GM12801 (cell line): ENCODE measurements around the gene FHL3.

Experiments used
- CTCF ChIP-seq: IDR thresholded peaks from one replicate; pipeline ENCODE4 v1.5.1; 2011; ENCODE audit warnings: control low read depth; ENCODE audit not compliant: insufficient read length; ENCODE audit errors: extremely low read depth

Gene FHL3

GRCh38 chr1:38029081-38029681 lies 23.9 kb upstream of the FHL3 start:
- TF ChIP-seq CTCF: no peak

GRCh38 chr1:38028671-38029070 lies 23.4 kb upstream of the FHL3 start:
- no peak for TF ChIP-seq CTCF

- TF ChIP-seq CTCF: no peak
Measured at GRCh38 chr1:38028105-38028591, 22.8 kb upstream of the FHL3 start.

- TF ChIP-seq CTCF: no peak
Measured at GRCh38 chr1:38027201-38028104, 22.1 kb upstream of the FHL3 start.

GRCh38 chr1:38026592-38027200 lies 21.4 kb upstream of the FHL3 start:
- no peak for TF ChIP-seq CTCF

GRCh38 chr1:38025664-38026063 lies 20.4 kb upstream of the FHL3 start:
- TF ChIP-seq CTCF: no peak

GRCh38 chr1:38025233-38025632 lies 19.9 kb upstream of the FHL3 start:
- no peak for TF ChIP-seq CTCF
